Measurements from ENCODE around the gene NLRP6.

- TF ChIP-seq CTCF (IDR thresholded peaks at IDR 0.05) (no peak), SMC3 (IDR thresholded peaks at IDR 0.05) (no peak), EP300 (IDR thresholded peaks at IDR 0.05) (no peak), POLR2AphosphoS2 (conservative IDR thresholded peaks at IDR 0.05; ENCODE audit: low read length) (no peak), CHD2 (IDR thresholded peaks at IDR 0.05; ENCODE audit: low read length, partially characterized antibody) (no peak), MYC (IDR thresholded peaks at IDR 0.05; ENCODE audit: borderline replicate concordance, low read length) (no peak), RNF2 (IDR thresholded peaks at IDR 0.05; ENCODE audit: borderline replicate concordance, low read depth) (no peak), BHLHE40 (IDR thresholded peaks at IDR 0.05; ENCODE audit: low read depth, low read length) (no peak), FOSL2 (IDR thresholded peaks at IDR 0.05) (no peak), FOSL2 (CRISPR knock-in tag; IDR thresholded peaks at IDR 0.05) (no peak), NPAS2 (CRISPR knock-in tag; IDR thresholded peaks at IDR 0.05; ENCODE audit: borderline replicate concordance) (no peak), HMGXB4 (CRISPR knock-in tag; IDR thresholded peaks at IDR 0.05; ENCODE audit: borderline replicate concordance) (no peak), HDAC2 (IDR thresholded peaks at IDR 0.05) (no peak)
- TF ChIP-seq, protein P1, sequence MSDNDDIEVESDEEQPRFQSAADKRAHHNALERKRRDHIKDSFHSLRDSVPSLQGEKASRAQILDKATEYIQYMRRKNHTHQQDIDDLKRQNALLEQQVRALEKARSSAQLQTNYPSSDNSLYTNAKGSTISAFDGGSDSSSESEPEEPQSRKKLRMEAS (IDR thresholded peaks at IDR 0.05): no peak
Observed at GRCh38 chr11:283405-284104, 5.3 kb downstream of the NLRP6 start.

All from A549 (cell line).